ENCODE results near the gene SLC7A1. TPM values are rescaled to one million over a fixed set of nuclear protein-coding genes. Genes with fewer than 3 reads are reported as not detected.

SLC7A1 gene
- total and polyA plus RNA-seq, 7 donors: 0.79 to 14.7 (median 3.2) TPM

- WGBS, 3 donors: 93 to 95% (median 95%) methylated on average over 23 of the region's 23 CpGs
- no peak for TF ChIP-seq CTCF (IDR thresholded peaks at IDR 0.05)
- Histone ChIP-seq H3K36me3 (ENCODE audit: insufficient read depth in 1 of 2, low read depth in 1 of 2) (no peaks in the 10 kb centered on the region), H3K27me3 (ENCODE audit: insufficient read depth in 3 of 3, low read length in 2 of 3) (no peaks in the 10 kb centered on the region), H3K4me3 (no peak overlapping the region), H3K9me3 (no peaks in the 10 kb centered on the region), H3K4me1 (no peaks in the 10 kb centered on the region), H3K27ac (no peak overlapping the region)
- DNase-seq (peak; percentile 66 to 69), ATAC-seq (peak in 3 of 4 donors; percentile 40 to 72 (median 60))
- intact Hi-C loops (cut with DNase I): no loop called here
These were observed 72.1 kb downstream of the SLC7A1 start for GRCh38 chr13:29523199-29523961.

GRCh38 chr13:29522044-29522685 is 73.3 kb downstream of the SLC7A1 start:
- no peak for TF ChIP-seq CTCF (IDR thresholded peaks at IDR 0.05)
- no peaks in the 10 kb centered on the region for H3K4me1 ChIP-seq
- H3K9me3 ChIP-seq: no peaks in the 10 kb centered on the region
- H3K27me3 ChIP-seq (ENCODE audit: insufficient read depth in 3 of 3, low read length in 2 of 3): no peaks in the 10 kb centered on the region
- H3K27ac ChIP-seq: no peak overlapping the region
- intact Hi-C loops (cut with DNase I): no loop called here
- H3K4me3 ChIP-seq: no peak overlapping the region
- peak; percentile 39 to 69 (median 40) for ATAC-seq
- 75 to 80% (median 79%) methylated on average over 16 of the region's 16 CpGs for WGBS, 3 donors
- no peaks in the 10 kb centered on the region for H3K36me3 ChIP-seq (ENCODE audit: insufficient read depth in 1 of 2, low read depth in 1 of 2)
- DNase-seq: no peak

- Histone ChIP-seq H3K4me3 (no peak overlapping the region), H3K27me3 (ENCODE audit: insufficient read depth in 3 of 3, low read length in 2 of 3) (no peaks in the 10 kb centered on the region), H3K36me3 (ENCODE audit: insufficient read depth in 1 of 2, low read depth in 1 of 2) (no peaks in the 10 kb centered on the region), H3K4me1 (no peaks in the 10 kb centered on the region), H3K9me3 (no peaks in the 10 kb centered on the region), H3K27ac (no peak overlapping the region)
- no peak for ATAC-seq
- no peak for DNase-seq
- intact Hi-C loops (cut with DNase I): no loop called here
- TF ChIP-seq CTCF (IDR thresholded peaks at IDR 0.05): no peak
- WGBS, 3 donors: 85 to 92% (median 89%) methylated on average over 14 of the region's 14 CpGs
These were observed 74.2 kb downstream of the SLC7A1 start for GRCh38 chr13:29521336-29521735.

GRCh38 chr13:29520671-29521070 is 74.8 kb downstream of the SLC7A1 start:
- Histone ChIP-seq H3K4me3 (no peak overlapping the region), H3K36me3 (ENCODE audit: insufficient read depth in 1 of 2, low read depth in 1 of 2) (no peaks in the 10 kb centered on the region), H3K4me1 (no peaks in the 10 kb centered on the region), H3K27me3 (ENCODE audit: insufficient read depth in 3 of 3, low read length in 2 of 3) (no peaks in the 10 kb centered on the region), H3K27ac (no peak overlapping the region), H3K9me3 (no peaks in the 10 kb centered on the region)
- TF ChIP-seq CTCF (IDR thresholded peaks at IDR 0.05): no peak
- 49 to 70% (median 52%) methylated on average over 4 of the region's 4 CpGs for WGBS, 3 donors
- DNase-seq: no peak
- no peak for ATAC-seq
- intact Hi-C loops (cut with DNase I): no loop called here

Measured in psoas muscle (tissue), 8 donors.